Kidney capillary endothelial cell (primary cell): ENCODE results near the gene CASTOR2.
"Not testable (repeated sequence)": the region's sequence is repeated elsewhere in the genome, so short reads cannot be mapped to it uniquely, and the experiment has no call there.

Experiments used
- DNase-seq: peaks from one replicate; pipeline ENCODE4 v3.0.0-alpha.2; 2018; ENCODE audit warnings: low spot score

CASTOR2 gene

DNA sequence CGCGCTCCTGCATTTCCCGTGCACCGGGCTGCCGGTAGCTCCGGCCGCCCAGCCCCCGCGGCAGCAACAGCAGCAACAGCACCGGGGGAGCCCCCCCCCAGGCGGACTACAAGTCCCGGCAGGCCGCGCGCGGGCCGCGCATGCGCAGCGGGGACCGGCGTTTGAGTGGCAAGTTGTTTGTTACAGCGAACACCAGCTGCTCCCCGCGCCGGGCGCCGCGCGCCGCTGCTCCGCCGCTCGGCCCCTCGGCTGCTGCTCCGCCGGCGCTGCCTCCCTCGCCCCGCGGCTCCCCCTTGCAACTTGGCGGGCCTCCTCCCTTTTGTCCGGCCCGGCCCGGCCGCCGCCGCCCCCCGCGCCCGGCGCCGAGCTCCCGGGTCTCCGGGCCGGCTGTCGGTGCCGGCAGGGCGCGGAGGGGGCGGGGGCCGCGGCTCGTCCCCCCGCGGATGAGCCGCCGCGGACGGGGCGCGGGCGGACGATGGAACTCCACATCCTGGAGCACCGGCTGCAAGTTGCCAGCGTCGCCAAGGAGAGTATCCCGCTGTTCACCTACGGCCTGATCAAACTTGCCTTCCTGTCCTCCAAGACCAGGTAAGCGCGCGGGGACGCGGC lies at the start of gene CASTOR2:
Gene CASTOR2, plus strand, starts transcription at position 195 of the 609 bp plus-strand sequence. Its CDS starts 281 bp downstream, at position 476.
- DNase-seq, result not testable (repeated sequence)

DNA sequence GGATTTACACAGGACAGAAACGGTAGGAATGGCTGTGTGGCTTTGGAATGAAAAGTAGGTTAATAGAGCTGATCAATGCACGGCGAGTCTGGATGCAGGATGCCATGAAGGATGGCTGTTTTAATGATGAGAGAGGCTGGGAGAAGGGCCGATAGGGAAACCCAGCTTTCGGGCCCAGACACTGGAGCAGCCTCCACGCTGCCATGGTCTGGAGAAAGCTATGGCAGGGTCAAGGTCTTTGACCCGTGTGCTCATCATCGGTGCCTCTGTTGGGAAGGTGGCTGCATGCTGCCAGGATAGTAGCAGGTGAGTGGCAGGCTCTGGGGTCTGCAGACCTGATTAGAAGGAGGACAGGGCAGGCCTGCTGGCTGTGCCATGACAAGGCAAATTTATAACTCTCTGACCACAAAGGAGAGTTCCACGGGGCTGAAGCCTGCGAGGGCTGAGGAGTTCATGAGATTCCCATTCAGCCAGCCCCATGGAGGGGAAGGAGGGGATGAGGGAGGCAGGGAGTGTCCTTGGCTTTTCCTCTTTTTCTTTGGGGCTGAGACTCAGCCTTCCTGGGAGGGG lies 42.1 kb upstream of the CASTOR2 start:
- DNase-seq, result not testable (repeated sequence)

DNA sequence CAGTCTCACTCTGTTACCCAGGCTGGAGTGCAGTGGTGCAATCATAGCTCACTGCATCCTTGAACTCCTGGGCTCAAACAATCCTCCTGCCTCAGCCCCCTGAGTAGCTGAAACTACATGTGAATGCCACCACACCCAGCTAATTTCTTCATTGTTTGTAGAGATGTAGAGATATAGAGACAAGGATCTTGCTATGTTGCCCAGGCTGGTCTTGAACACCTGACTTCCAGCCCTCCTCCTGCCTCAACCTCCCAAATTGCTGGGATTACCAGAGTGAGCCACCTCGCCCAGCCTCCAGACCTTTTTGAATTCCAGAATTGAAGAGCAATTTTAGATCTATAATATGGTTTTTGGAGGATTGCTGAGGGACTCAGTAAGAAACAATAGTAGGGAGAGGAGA lies 40.9 kb upstream of the CASTOR2 start:
- DNase-seq, result not testable (repeated sequence)

DNA sequence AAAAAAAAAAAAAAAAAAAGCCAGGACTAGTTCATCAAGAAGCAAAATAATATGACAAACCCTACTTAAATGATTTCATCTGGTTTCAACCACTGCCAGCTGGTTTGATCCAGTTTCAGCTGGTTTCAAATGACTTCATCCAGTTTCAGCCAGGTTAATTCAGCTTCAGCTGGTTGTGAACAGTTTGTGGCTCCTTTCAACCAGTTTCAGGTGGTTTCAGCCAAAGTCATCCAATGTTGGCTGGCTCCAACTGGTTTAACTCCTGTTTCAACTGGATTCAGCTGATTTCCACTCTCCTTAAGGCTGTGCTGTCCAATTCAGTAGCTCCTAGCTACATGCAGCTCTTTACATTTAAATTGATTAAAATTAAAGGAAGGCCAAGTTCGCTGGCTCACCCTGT lies 37.5 kb upstream of the CASTOR2 start:
- not testable (repeated sequence) for DNase-seq

DNA sequence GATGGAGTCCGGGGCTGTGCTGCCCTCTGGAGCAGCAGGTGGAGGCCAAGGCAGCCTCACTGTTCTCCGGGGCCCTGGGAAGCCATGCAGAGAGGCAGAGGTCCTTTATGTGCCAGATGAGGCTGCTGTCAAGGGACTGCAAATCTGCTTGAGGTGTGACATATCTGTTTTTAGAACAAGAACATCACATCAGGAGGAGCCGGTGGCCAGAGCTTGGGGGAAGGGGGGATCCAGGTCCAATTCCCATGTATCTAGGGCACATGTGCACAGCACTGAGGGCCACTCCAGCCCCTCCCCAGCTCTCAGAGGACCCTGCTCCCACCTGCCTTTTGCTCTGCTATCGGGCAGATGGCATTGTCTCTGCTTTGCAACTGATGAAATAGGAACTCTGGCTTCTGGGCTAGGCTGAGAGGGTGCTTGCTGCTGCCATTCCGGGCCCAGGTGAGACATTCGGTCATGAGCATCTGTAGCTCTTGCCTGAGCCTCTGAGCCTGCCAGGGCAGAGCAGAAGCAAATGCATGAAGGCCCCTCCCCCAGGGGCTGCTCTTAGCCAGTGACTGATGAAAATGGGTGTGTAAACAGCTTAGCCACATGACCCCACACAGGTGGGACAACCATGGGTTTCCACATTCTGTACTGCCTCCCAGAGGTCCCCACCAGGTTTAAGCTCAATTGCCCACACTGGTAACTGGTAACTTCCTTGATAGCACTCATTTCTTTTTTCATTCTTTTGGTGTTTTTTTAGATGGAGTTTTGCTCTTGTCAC lies 32.8 kb upstream of the CASTOR2 start:
- not testable (repeated sequence) for DNase-seq

DNA sequence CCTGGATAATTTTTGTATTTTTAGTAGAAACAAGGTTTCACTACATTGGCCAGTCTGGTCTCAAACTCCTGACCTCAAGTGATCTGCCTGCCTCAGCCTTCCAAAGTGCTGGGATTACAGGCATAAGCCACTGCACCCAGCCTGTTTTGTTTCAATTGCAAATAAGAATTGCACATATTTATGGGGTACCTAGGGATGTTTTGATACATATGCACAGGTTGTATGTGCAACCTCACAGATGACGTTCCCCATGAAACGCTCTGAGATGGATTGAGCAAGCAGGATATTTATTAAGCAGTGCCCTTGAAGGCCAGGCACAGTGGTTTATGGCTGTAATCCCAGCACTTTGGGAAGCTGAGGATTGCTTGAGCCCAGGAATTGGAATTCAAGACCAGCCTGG lies 25.1 kb upstream of the CASTOR2 start:
- DNase-seq, result not testable (repeated sequence)

DNA sequence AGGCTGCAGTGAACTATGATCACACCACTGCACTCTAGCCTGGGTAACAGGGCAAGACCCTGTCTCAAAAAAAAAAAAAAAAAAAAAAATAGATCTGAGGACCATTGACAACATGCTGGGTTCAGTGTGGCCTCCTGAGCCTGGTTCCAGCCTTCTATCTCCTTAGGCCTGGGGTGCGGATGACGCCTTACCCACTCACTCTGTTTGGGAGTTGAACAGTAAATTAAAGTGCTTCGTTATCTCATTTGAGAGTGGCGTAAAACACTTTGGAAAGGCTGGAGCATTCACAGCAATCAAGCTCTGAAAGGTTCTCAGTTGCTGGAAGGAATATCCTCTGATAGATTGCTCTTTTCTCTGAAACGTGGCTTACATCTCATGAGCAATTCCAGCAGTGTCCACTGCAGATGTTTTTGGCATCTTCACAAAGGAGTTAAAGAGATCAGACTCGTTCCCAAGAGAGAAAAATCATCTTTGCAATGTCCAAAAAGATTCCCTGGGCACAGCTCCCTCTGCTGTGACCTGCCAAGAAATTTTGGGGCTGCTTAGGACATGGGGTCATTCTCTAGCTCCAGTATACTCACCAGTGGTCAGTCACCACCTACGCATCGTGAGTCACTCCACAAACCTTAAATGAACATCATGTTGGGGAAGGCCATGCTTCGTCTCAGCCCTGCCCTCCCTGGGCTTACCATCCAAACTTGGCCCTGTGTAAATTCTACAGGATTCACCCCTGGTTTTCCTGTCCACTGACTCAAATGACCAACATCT lies 23.0 kb upstream of the CASTOR2 start:
- DNase-seq, result not testable (repeated sequence)

DNA sequence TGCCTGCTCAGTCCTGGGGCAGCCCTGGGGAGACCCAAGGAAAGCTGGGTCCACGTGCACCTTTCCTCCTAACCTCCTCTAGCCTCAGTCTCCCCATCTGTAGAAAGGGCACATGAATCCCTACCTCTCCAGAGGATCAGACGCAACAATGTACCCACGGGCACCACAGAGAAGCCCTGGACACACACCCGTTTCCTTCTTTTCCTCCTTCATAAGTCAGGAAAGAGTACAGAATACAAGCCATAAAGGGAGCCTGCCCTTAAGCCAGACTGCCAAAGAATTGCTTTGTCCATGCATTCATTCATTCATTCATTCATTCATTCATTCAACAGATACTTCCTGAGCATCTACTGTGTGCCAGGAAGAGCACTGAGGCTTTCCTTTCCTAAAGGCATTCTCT lies 20.6 kb upstream of the CASTOR2 start:
- not testable (repeated sequence) for DNase-seq

DNA sequence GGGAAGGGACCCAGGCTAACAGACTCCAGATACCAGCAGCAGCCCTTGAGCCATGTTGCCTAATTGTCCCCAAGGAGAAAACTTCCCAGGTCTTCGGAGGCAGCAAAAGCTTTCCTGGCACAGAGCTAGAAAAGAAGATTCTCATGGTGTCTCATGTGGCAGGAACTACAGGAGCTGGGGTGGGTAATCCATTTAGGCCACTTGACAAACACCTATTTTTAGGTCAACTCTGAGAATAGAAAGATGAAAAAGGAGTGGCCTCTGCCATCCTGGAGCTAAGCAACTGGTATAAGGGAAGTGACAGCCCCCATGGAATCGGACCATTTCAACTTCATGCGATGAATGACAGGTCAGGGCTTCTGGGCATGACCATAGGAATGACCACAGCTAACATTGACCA lies 16.8 kb upstream of the CASTOR2 start:
- not testable (repeated sequence) for DNase-seq

DNA sequence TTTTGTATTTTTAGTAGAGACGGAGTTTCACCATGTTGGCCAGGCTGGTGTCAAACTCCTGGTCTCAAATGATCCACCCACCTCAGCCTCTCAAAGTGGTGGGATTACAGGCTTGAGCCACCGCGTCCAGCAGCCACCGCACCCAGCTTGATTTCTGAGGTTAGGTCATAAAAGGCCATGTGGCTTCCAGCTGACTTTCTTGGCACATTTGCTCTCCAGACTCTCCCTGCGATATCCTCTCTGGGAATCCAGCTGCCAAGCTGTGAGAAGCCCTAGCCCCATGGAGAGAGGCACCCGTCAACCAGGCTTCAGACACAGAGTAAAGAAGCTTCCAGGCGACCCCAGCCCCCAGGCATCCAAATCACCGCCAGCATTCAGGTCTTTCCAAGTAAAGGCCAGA lies 10.7 kb upstream of the CASTOR2 start:
- DNase-seq, result not testable (repeated sequence)

DNA sequence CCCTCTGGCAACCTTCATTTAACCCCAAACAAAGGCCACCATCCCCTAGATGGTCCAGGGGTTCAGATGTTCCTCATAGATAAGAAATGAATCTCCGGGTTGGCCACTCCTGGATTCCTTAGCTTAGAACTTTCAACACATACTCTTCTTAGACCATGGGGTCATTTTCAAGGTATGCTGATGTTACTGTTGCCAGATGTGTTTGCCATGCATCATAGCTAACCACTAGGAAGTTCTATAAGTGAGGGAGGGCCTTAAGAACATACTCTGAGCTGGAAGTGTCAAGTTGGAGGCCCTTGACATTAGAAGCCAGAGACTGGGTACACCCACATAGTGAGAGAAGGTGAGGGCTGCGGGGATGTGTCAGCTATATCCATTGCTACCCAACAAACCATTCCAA lies 6.2 kb upstream of the CASTOR2 start:
- not testable (repeated sequence) for DNase-seq

DNA sequence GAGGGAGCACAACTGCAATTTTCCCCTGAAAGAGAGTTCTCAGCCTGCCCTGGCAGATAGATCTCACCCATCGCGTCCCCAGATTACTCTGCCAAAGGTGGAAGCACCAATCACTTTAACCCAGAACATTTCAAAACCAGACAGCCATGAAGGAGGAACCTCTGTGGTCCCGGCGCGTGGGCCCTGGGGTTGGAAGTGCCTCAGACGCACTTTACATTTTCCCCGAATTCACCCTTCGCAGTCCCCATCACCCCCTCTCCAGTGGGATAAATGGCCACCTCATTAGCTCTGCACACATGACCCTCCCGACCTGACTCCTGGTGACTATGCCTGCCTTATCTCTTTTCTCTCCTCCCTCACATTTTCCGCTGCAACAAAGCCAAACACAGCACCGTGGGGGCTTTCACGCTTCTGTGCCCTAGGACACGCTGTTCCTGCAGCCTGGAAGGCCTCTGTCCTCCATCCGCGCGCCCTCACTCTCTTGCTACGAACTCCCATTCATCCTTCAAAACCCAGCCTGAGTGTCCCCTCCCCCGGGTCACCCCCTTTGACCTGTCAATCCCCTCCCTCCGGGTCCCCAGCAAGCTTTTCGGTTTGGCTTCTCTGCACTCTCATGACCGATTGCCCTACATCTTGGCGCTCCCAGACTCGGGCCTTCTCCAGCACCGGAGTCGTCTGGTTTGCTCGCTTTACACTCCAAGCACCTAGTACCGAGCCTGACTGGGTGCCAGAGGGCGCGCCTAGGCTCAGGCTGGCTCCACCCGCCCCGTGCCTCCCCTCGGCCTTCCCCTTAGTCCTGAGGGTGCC lies 598 bp upstream of the CASTOR2 start:
- DNase-seq, result not testable (repeated sequence)

DNA sequence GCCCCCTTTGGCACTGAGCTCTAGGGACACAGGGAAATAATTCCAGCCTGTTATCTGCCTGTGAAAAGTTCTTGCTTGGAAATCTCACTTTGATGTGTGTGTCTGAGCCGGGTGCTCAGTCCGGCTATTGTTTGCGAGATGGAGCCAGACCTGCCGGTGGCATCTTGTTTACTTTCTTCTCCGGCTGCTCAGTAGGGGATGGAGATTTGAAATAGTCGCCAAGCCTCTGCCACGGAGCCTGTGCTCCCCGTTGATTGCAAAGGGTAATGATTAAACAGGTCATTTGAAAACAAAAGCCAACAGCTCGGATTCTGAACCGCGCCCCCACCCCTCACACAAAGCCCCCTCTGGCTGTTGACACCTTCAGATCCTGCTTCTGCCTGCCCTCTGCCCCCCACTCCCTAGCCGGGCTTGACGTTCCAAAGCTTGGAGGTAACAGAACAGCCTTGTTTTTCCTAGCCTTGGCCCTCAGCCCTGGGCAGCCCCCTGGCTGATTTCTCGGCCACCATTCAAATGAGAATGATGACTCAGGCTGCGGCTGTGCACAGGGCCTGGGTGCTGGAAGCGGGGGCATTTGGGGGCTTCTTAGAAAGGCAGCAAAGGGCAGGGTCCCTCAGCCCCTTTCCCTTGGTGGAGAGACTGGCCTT lies 1.8 kb downstream of the CASTOR2 start:
- not testable (repeated sequence) for DNase-seq

DNA sequence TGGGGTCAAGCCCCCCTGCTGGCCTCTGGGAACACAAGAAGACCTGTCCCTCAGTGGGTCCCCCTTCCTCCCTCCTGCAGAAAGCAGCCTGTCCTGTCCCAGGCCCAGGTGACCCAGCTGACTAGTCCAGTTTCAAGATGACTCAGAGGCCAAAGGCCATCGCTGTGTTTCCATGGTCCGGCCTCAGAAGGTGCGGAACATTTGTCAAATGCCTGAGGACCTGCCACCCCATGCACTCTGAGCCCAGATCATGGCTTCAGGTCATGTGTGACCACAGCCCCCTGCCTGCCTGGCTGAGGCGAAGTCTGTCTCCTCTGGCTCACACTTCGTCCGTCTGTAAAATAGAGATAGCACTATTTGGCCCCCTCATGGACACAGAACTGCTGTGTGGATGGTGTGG lies 2.4 kb downstream of the CASTOR2 start:
- DNase-seq, result not testable (repeated sequence)

DNA sequence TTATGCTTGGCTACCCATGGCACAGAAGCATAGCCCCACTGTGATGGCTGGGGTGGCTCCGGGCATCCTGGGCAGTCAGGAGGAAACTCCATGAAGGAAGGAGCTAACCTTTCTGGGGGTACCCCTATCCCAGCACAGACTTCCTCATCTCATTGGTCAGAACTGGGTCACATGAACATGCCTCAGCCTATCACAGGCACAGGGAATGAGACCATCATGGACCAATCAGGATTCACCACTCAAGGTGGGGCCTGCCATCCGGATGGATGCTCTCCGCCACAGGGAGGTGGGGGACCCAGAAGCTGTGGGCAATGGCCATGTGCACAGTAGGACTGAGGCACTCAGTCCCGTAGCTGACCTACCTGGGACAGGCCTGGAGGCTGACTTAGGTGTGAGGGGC lies 6.9 kb downstream of the CASTOR2 start:
- not testable (repeated sequence) for DNase-seq

DNA sequence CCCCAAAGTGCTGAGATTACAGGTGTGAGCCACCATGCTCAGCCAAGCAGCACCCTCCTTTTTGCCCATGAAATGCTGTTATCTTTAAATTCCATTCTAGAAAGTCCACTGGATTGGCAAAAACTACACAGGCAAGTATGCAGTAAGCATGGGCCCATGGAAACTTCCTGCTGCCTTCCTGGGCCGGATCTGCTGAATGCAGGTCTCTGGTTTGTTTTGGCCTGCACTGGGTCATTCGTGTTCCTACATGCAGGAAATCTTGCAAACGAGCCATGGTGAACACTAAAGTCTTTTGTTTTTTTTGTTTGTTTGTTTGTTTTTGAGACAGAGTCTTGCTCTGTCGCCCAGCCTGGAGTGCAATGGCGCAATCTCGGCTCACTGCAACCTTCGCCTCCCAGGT lies 7.9 kb downstream of the CASTOR2 start:
- not testable (repeated sequence) for DNase-seq

DNA sequence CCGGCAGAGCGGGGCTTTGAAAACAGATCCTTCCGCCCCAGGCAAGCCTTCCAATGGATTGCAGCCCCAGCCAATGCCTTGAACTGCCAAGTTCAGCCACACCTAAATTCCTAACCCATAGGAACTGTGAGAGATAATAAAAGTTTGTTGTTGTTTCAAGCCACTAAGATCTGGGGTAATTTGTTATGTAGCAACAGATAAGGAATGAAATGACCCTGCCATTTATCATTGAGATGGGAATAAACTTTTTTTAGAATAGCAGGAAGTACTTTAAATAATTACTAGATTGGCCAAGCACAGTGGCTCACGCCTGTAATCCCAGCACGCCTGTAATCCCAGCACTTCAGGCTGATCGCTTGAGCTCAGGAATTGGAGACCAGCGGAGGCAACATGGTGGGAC lies 11.5 kb downstream of the CASTOR2 start:
- DNase-seq, result not testable (repeated sequence)

DNA sequence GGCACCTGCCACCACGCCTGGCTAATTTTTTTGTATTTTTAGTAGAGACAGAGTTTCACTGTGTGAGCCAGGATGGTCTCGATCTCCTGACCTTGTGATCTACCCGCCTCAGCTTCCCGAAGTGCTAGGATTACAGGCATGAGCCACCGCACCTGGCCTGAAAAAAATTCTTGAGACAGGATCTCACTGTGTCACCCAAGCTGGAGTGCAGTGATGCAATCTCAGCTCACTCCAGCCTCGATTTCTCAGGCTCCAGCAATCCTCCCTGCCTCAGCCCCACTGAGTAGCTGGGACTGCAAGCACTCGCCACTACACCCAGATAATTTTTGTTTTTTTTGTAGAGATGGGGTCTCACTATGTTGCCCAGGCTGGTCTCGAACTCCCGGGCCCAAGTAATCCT lies 13.0 kb downstream of the CASTOR2 start:
- DNase-seq, result not testable (repeated sequence)

DNA sequence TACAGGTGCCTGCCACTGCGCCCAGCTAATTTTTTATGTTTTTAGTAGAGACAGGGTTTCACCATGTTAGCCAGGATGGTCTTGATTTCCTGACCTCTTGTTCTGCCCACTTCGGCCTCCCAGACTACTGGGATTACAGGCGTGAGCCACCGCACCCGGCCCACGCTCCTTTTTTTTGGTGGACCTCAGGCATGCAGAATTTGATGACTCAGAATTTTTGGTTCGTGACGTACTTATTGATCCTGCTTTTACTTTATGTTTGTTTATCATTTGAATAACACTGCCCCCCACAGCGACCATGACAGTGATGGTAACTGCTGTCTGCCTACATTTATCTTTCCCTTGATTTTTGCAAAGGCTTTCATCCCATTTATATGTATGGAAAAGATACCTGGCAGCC lies 23.9 kb downstream of the CASTOR2 start:
- not testable (repeated sequence) for DNase-seq

DNA sequence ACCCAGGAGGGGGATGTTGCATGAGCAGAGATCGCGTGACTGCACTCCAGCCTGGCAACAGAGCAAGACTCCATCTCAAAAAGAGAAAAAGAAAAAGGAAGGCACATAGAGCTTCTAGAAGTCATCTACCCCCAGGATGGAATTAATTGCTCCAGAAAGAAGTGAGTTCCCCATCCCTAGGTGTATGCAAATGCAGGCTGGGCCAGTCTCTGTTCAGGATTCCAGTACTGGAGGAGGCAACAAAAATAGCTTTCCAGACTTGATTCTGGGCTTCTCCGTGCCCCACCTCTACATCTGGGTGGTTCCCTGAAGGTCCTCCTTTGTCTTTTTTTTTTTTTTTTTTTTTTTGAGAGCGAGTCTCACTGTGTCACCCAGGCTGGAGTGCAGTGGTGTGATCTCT lies 28.6 kb downstream of the CASTOR2 start:
- no peak for DNase-seq
